Cardiac ventricle fibroblast (primary cell): ENCODE data around the gene B4GALNT4. TPM values are rescaled to one million over a fixed set of nuclear protein-coding genes. Genes with fewer than 3 reads are reported as not detected.

Experiments used
- total RNA-seq: library from RNA; depleted of rRNA; stranded (reverse); fragments of >200 nt; gene quantifications from 2 replicates; pipeline ENCODE4 v1.2.3, GENCODE V29; 2015

The B4GALNT4 gene
- 5.1 and 8.8 TPM in 2 replicates for total RNA-seq

GRCh38 chr11:369336-370018 lies at the start of gene B4GALNT4:
Gene B4GALNT4 (plus strand): TSS chr11:369499. CDS start chr11:369804, 305 bp downstream.

DNA sequence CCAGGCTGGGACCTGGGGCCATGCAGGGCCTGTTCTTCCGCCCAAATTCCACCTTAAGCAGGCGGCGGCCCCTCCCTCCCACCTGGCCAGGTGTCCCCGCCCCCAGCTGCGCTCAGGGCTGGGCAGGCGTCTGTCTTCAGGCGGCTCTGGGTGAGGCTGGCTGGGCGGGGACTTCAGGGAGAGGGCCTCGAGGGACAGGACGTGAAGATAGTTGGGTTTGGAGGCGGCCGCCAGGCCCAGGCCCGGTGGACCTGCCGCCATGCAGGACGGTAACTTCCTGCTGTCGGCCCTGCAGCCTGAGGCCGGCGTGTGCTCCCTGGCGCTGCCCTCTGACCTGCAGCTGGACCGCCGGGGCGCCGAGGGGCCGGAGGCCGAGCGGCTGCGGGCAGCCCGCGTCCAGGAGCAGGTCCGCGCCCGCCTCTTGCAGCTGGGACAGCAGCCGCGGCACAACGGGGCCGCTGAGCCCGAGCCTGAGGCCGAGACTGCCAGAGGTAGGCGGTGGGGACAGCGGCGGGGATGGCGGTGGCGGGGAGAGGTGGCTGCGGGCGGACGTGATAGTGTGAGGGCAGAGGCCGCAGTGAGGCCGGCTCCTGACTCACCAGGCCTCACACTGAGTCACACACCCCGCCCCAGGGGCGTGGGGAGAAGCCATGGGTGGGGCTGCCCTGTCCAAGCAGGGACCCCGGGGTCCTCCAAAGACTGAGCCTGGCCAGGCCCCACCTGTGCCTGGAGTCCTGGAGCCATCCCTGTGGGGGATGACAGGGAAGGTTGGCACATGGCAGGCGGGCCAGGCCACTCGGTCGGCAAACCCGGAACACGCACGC lies 24.9 kb downstream of the B4GALNT4 start, which contains the start of gene PKP3:
Gene PKP3 (plus strand): TSS at position 176 of the 824 bp plus-strand sequence. CDS start 84 bp downstream, at position 260.

Other genes with a start within 250 kb of the B4GALNT4 start
- not detected in 2 replicates for gene SCGB1C1, start 176.4 kb upstream of the B4GALNT4 start, total RNA-seq
- gene BET1L, start 162.1 kb upstream of the B4GALNT4 start, total RNA-seq = 40.8 and 46.0 TPM in 2 replicates
- 67.6 and 101 TPM in 2 replicates for gene RIC8A, start 161.8 kb upstream of the B4GALNT4 start, total RNA-seq
- 12.4 and 15.3 TPM in 2 replicates for gene SIRT3, start 133.2 kb upstream of the B4GALNT4 start, total RNA-seq
- 67.0 and 81.2 TPM in 2 replicates for gene PSMD13, start 132.5 kb upstream of the B4GALNT4 start, total RNA-seq
- not detected in 2 replicates for gene NLRP6, start 91.1 kb upstream of the B4GALNT4 start, total RNA-seq
- 7.7 and 11.5 TPM in 2 replicates for gene PGGHG, start 80.4 kb upstream of the B4GALNT4 start, total RNA-seq
- gene IFITM5, start 70.0 kb upstream of the B4GALNT4 start, total RNA-seq = not detected in 2 replicates
- 427 and 562 TPM in 2 replicates for gene IFITM2, start 61.7 kb upstream of the B4GALNT4 start, total RNA-seq
- gene IFITM1, start 55.5 kb upstream of the B4GALNT4 start, total RNA-seq = 393 and 397 TPM in 2 replicates
- 564 and 629 TPM in 2 replicates for gene IFITM3, start 48.6 kb upstream of the B4GALNT4 start, total RNA-seq
- 0.68 and 3.5 TPM in 2 replicates for gene PKP3, start 24.7 kb downstream of the B4GALNT4 start, total RNA-seq
- gene SIGIRR, start 45.5 kb downstream of the B4GALNT4 start, total RNA-seq = 28.3 and 39.8 TPM in 2 replicates
- gene ANO9, start 72.5 kb downstream of the B4GALNT4 start, total RNA-seq = not detected in 2 replicates
- 31.2 and 50.2 TPM in 2 replicates for gene PTDSS2, start 80.8 kb downstream of the B4GALNT4 start, total RNA-seq
- gene RNH1, start 137.7 kb downstream of the B4GALNT4 start, total RNA-seq = 338 and 400 TPM in 2 replicates
- 20.8 and 27.0 TPM in 2 replicates for gene HRAS, start 166.1 kb downstream of the B4GALNT4 start, total RNA-seq
- gene LRRC56, start 168.0 kb downstream of the B4GALNT4 start, total RNA-seq = 0.49 and 0.75 TPM in 2 replicates
- 0.44 and 1.7 TPM in 2 replicates for gene LMNTD2, start 191.2 kb downstream of the B4GALNT4 start, total RNA-seq
- 1.8 and 5.1 TPM in 2 replicates for gene RASSF7, start 191.5 kb downstream of the B4GALNT4 start, total RNA-seq
- 18.3 and 22.4 TPM in 2 replicates for gene PHRF1, start 207.0 kb downstream of the B4GALNT4 start, total RNA-seq
- gene IRF7, start 246.5 kb downstream of the B4GALNT4 start, total RNA-seq = 11.3 and 14.7 TPM in 2 replicates